H1 (cell line): ENCODE results near the gene ABCF2.

Experiments used
- BCL11A ChIP-seq, 2 experiments: IDR thresholded peaks; one replicate each; pipeline ENCODE4 v1.6.1; 2011; ENCODE audit warnings: low read depth in 2 of 2, low read length in 2 of 2, mild to moderate bottlenecking in 2 of 2
- KDM5A ChIP-seq: fragments of 200-600 bp; IDR thresholded peaks from 2 replicates; pipeline ENCODE4 v1.7.1; 2012; ENCODE audit warnings: mild to moderate bottlenecking, low read length, inconsistent platforms, mixed read lengths
- POLR2AphosphoS5 ChIP-seq: IDR thresholded peaks from 2 replicates; pipeline ENCODE4 v1.6.1; 2011; ENCODE audit warnings: low read depth, low read length
- RAD21 ChIP-seq, 2 experiments: IDR thresholded peaks in 1 of 2; conservative IDR thresholded peaks in 1 of 2; 2 replicates each; pipeline ENCODE4 v1.6.1; 2011; ENCODE audit warnings: low read depth in 2 of 2, low read length in 2 of 2, improper control_type of control experiment in 1 of 2, inconsistent platforms in 1 of 2, mild to moderate bottlenecking in 1 of 2, moderate library complexity in 1 of 2
- RFX5 ChIP-seq: IDR thresholded peaks from 2 replicates; pipeline ENCODE4 v1.6.1; 2011; ENCODE audit warnings: low read depth, low read length, improper control_type of control experiment, borderline replicate concordance
- SIN3A ChIP-seq, 2 experiments: IDR thresholded peaks in 1 of 2; conservative IDR thresholded peaks in 1 of 2; 2 replicates each; pipeline ENCODE4 v1.6.1; 2011 to 2012; ENCODE audit warnings: low read length in 2 of 2, improper control_type of control experiment in 1 of 2, low read depth in 1 of 2, mild to moderate bottlenecking in 1 of 2
- SRF ChIP-seq: IDR thresholded peaks from 2 replicates; pipeline ENCODE4 v1.6.1; 2011; ENCODE audit warnings: mild to moderate bottlenecking, low read depth, low read length, moderate library complexity
- SUZ12 ChIP-seq: fragments of 200-600 bp; sonication (generic); IDR thresholded peaks from 2 replicates; pipeline ENCODE4 v1.6.1; 2012; ENCODE audit warnings: mild to moderate bottlenecking, inconsistent platforms, low read length, moderate library complexity, mixed read lengths
- TAF7 ChIP-seq: optimal IDR thresholded peaks from 2 replicates; pipeline ENCODE3; 2011; ENCODE audit warnings: low read depth, mild to moderate bottlenecking, inconsistent platforms, low read length, moderate library complexity, borderline replicate concordance
- TF ChIP-seq, protein P1 (sequence below), 3 experiments: IDR thresholded peaks; 1 replicate in 2 of 3; 2 replicates in 1 of 3; pipeline versions ENCODE4 v1.5.1 to v1.6.1; 2011; ENCODE audit warnings: low read length in 3 of 3, mild to moderate bottlenecking in 3 of 3, inconsistent platforms in 2 of 3, low read depth in 1 of 3, moderate library complexity in 1 of 3; ENCODE audit not compliant: insufficient read depth in 1 of 3; ENCODE audit errors: control extremely low read depth in 1 of 3
- TF ChIP-seq, protein P2 (sequence below): IDR thresholded peaks from 2 replicates; pipeline ENCODE4 v1.6.1; 2011; ENCODE audit warnings: low read length, improper control_type of control experiment
- TF ChIP-seq, protein P3 (sequence below): IDR thresholded peaks from 2 replicates; pipeline ENCODE4 v1.6.1; 2011; ENCODE audit warnings: low read depth, mild to moderate bottlenecking, low read length; ENCODE audit not compliant: insufficient read depth

DNA sequence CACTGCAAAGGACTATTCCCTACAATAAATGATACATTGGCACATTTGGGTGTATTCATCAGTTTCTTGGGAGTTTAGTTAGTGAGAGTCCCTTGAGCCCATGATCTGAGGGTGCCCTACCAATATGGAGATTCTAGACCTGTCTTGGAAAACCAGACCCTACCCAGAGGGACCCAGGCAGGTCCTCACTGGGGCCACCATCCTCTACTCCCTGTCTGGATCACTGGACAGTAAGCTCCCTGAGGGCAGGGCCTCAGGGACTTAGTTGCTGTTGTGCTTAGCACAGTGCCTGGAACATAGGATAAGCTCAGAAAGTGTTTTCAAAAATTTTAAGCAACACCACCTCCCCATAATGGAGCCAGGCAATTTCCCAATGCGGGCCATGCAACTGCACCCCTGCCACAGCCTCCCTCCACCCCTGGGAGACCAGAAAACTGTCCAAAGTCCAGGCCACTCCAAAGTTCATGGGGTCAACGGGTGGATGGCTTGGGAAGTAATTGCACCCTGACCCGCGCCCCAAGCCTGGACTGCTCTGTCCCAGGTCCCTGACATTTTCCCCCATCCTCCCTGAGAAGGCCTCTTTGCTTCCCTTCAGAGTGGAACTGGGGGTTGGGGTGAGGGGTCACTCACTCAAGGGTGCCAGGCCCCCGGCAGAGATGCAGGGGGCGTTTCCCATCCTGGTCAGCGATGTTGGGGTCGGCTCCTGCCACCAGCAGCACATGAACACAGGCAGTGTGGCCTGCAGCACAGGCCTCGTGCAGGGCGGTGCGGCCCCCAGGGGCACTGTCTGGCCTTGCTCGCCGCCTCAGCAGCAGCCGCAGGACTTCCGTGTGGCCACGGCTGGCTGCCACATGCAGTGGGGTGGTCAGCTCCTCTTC is 41.0 kb downstream of the ABCF2 start:
- TF ChIP-seq POLR2AphosphoS5: no peak
- TF ChIP-seq, protein P1, sequence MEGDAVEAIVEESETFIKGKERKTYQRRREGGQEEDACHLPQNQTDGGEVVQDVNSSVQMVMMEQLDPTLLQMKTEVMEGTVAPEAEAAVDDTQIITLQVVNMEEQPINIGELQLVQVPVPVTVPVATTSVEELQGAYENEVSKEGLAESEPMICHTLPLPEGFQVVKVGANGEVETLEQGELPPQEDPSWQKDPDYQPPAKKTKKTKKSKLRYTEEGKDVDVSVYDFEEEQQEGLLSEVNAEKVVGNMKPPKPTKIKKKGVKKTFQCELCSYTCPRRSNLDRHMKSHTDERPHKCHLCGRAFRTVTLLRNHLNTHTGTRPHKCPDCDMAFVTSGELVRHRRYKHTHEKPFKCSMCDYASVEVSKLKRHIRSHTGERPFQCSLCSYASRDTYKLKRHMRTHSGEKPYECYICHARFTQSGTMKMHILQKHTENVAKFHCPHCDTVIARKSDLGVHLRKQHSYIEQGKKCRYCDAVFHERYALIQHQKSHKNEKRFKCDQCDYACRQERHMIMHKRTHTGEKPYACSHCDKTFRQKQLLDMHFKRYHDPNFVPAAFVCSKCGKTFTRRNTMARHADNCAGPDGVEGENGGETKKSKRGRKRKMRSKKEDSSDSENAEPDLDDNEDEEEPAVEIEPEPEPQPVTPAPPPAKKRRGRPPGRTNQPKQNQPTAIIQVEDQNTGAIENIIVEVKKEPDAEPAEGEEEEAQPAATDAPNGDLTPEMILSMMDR (IDR thresholded peaks at IDR 0.05; ENCODE audit: control extremely low read depth in 1 of 3, insufficient read depth in 1 of 3, low read depth in 1 of 3, low read length in 3 of 3): no peak
- TF ChIP-seq RAD21 (IDR thresholded peaks at IDR 0.05 in 1 of 2, conservative IDR thresholded peaks at IDR 0.05 in 1 of 2; ENCODE audit: low read depth in 2 of 2, low read length in 2 of 2): no peak
- TF ChIP-seq KDM5A: no peak
- no peak for TF ChIP-seq SIN3A (conservative IDR thresholded peaks at IDR 0.05 in 1 of 2, IDR thresholded peaks at IDR 0.05 in 1 of 2; ENCODE audit: low read depth in 1 of 2, low read length in 2 of 2)
- TF ChIP-seq, protein P2, sequence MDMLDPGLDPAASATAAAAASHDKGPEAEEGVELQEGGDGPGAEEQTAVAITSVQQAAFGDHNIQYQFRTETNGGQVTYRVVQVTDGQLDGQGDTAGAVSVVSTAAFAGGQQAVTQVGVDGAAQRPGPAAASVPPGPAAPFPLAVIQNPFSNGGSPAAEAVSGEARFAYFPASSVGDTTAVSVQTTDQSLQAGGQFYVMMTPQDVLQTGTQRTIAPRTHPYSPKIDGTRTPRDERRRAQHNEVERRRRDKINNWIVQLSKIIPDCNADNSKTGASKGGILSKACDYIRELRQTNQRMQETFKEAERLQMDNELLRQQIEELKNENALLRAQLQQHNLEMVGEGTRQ: no peak
- TF ChIP-seq SUZ12: no peak
- no peak for TF ChIP-seq TAF7
- no peak for TF ChIP-seq BCL11A (IDR thresholded peaks at IDR 0.05; ENCODE audit: low read depth in 2 of 2, low read length in 2 of 2)
- TF ChIP-seq RFX5: no peak
- TF ChIP-seq SRF: no peak
- TF ChIP-seq, protein P3, sequence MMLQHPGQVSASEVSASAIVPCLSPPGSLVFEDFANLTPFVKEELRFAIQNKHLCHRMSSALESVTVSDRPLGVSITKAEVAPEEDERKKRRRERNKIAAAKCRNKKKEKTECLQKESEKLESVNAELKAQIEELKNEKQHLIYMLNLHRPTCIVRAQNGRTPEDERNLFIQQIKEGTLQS: no peak
